Activated naive CD4-positive, alpha-beta T cell treated with anti-CD3 and anti-CD28 coated beads for 36 hours (primary cell): ENCODE data around the gene ITGA8. TPM values are rescaled to one million over a fixed set of nuclear protein-coding genes. Genes with fewer than 3 reads are reported as not detected.

Source experiments
- CTCF ChIA-PET: fragments of 350-600 bp; sonication (Branson Sonifier 250); formaldehyde crosslinking; loops from one replicate; lab custom pipeline; 2021; ENCODE audit warnings: antibody characterized with exemption; lab: Charles Lee
- DNase-seq: peaks from one replicate; pipeline ENCODE4 v3.0.0-alpha.2; 2020
- H3K27ac Mint-ChIP-seq: one replicate; pipeline ENCODE4 v1.8.0; 2021; ENCODE audit warnings: mild to moderate bottlenecking, mixed read lengths
- H3K27me3 Mint-ChIP-seq: one replicate; pipeline ENCODE4 v1.8.0; 2021; ENCODE audit warnings: low read depth, mixed read lengths
- H3K36me3 Mint-ChIP-seq: one replicate; pipeline ENCODE4 v1.8.0; 2021; ENCODE audit warnings: low read depth, mixed read lengths
- H3K4me1 Mint-ChIP-seq: one replicate; pipeline ENCODE4 v1.8.0; 2021; ENCODE audit warnings: low read depth, mixed read lengths
- H3K4me3 Mint-ChIP-seq: one replicate; pipeline ENCODE4 v1.8.0; 2021; ENCODE audit warnings: mild to moderate bottlenecking, moderate library complexity, mixed read lengths
- H3K9me3 Mint-ChIP-seq: one replicate; pipeline ENCODE4 v1.8.0; 2021; ENCODE audit warnings: mixed read lengths
- intact Hi-C: fragments of 100-400 bp; cut with micrococcal nuclease; formaldehyde crosslinking; loops from one replicate; pipeline ENCODE4 v1.15.1; 2023
- total RNA-seq, 2 experiments: library from RNA; stranded (reverse); gene quantifications; one replicate each; pipeline ENCODE4 v1.2.3, GENCODE V29; 2021

The ITGA8 gene
- total RNA-seq, 2 experiments from 2014 or later, result not detected

DNA sequence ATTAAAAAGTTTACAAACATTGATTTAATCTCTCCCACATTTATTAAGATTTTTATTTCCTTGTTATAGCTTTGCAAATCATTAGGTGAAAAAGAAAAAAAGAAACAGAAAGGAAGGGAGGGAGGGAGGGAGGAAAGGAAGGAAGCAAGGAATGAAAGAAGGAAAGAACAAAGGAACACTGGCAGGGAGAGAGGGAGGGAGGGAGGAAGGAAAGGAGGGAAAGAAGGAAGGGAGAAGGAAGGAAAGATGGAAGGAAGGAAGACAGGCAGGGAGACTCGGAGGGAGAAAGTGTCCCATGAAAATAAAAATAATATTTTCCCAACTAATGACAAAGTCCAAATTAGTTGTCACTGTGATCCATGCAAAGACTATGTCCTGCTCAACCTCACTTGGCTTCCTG is 6.3 kb upstream of the ITGA8 start:
- intact Hi-C loops, result no loop called here
- Mint-ChIP-seq H3K36me3 (no peaks in the 10 kb centered on the region), H3K4me1 (no peaks in the 10 kb centered on the region), H3K27me3 (peaks cover 24% of the 10 kb centered on the region), H3K4me3 (no peak overlapping the region), H3K27ac (no peak overlapping the region), H3K9me3 (peaks cover 8% of the 10 kb centered on the region)
- DNase-seq, result no peak
- CTCF ChIA-PET, result interaction anchor here (0.7 to 1.0 kb wide), 2 partner anchors 8 to 138 kb away, joined by 3 read pairs; no protein-coding TSS in a partner anchor

DNA sequence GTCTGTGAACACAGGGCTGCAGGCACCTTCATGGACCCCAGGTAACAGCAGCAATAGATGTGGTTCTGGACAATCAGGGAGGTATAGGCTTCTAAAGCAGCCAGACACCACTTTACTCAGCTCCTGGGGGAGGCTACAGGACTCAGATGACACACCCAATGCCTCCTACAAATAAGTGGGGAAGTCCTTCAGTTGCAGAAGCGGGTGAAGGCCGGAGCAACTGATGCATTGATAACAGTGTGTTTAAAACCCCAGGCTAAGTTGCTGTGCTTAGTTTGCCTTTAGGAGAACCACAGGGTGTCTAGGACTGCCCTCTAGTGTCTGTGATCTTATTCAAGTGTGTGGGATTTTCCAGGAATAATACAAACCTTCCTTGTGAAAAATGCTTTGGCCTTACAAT is 5.9 kb upstream of the ITGA8 start:
- Mint-ChIP-seq H3K27ac (no peak overlapping the region), H3K27me3 (peaks cover 25% of the 10 kb centered on the region), H3K4me3 (no peak overlapping the region), H3K9me3 (peaks cover 5% of the 10 kb centered on the region), H3K4me1 (no peaks in the 10 kb centered on the region), H3K36me3 (no peaks in the 10 kb centered on the region)
- intact Hi-C loops, result loop anchor here (1.0 kb wide), 1 partner anchor 291 kb away; no protein-coding TSS in a partner anchor
- DNase-seq, result peak; percentile 8
- CTCF ChIA-PET, result interaction anchor here (0.7 to 1.0 kb wide), 2 partner anchors 9 to 138 kb away, joined by 3 read pairs; no protein-coding TSS in a partner anchor

DNA sequence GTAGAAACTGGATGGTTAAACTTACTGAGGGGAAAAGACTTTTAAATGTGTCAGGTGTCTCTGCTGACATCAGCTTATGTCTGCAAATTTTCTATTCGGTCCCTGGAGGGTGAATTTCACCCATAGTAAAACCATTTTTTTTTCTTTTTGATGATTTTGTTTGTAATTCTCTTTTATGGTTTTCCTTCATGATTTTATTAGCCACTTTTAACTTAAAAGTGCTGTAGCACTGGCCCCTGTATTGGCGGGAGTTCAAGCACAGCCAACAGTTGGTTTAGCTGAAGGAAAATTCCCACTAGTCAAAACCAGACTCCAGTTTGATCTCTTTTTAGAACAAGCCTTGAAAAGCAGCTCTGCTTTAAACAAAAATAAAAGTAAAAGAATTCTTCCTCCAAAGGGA is 5.0 kb upstream of the ITGA8 start:
- CTCF ChIA-PET, result no interaction called here
- H3K4me3 Mint-ChIP-seq, result no peak overlapping the region
- no peak for DNase-seq
- intact Hi-C loops, result loop anchor here (1.0 kb wide), 1 partner anchor 290 kb away; no protein-coding TSS in a partner anchor
- H3K27me3 Mint-ChIP-seq, result peaks cover 30% of the 10 kb centered on the region
- H3K36me3 Mint-ChIP-seq, result no peaks in the 10 kb centered on the region
- no peak overlapping the region for H3K27ac Mint-ChIP-seq
- H3K9me3 Mint-ChIP-seq, result peaks cover 5% of the 10 kb centered on the region
- no peaks in the 10 kb centered on the region for H3K4me1 Mint-ChIP-seq

DNA sequence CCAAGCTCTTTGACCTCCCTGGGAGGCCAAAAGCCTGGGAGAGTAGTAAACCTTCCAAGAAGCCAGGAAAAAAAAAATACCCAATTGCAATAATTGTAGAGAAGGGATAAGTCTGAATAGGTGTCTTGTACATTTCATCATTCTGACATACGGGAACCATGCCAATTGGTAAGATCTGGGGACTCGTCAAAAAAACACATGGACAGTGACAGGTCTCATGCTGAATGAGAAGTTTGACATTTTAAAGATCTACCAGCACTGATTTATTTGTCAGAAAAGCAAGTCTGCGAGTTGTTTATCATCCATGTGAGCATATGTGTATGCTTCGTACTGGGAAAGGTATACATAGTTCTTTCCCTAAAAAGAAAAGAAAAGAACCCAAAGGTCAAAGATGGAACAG is 4.1 kb upstream of the ITGA8 start:
- Mint-ChIP-seq H3K27ac (no peak overlapping the region), H3K4me1 (peaks cover 4% of the 10 kb centered on the region), H3K36me3 (no peaks in the 10 kb centered on the region), H3K9me3 (peaks cover 5% of the 10 kb centered on the region), H3K27me3 (peaks cover 35% of the 10 kb centered on the region), H3K4me3 (no peak overlapping the region)
- CTCF ChIA-PET, result no interaction called here
- DNase-seq, result no peak
- intact Hi-C loops, result no loop called here

DNA sequence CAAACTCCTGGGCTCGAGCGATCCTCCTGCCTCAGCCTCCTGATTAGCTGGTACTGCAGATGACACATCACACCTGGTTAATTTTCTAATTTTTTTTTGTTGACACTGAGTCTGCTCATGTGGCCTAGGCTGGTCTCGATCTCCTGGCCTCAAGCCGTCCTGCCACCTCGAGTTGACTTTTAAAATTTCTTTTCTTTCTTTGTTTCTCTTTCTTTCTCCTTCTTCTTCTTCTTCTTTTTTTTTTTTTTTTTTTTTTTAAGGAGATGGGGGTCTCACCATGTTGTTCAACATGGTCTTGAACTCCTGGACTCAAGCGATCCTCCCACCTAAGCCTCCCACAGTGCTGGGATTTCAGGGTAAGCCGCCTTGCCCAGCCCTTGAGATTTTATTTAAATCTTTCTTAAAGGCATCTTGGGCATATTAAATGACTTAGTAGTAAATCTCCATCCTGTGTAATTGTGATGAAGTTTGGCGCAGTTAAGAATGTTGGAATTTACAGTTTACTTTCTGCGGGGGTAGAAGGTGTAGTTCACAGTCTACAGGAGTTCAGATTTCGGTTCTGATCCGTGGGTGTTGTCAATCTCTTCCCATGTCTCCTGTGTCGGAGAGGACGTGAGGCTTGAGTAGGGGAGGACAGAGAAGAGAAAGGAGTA is 1.0 kb upstream of the ITGA8 start:
- H3K4me3 Mint-ChIP-seq, result no peak overlapping the region
- H3K27ac Mint-ChIP-seq, result no peak overlapping the region
- no peaks in the 10 kb centered on the region for H3K36me3 Mint-ChIP-seq
- no peak for DNase-seq
- CTCF ChIA-PET, result interaction anchor here (0.6 kb wide), 2 partner anchors 57 to 557 kb away, joined by 3 to 4 read pairs; no protein-coding TSS in a partner anchor
- intact Hi-C loops, result no loop called here
- no peaks in the 10 kb centered on the region for H3K9me3 Mint-ChIP-seq
- H3K27me3 Mint-ChIP-seq, result peaks cover 43% of the 10 kb centered on the region
- peaks cover 5% of the 10 kb centered on the region for H3K4me1 Mint-ChIP-seq

DNA sequence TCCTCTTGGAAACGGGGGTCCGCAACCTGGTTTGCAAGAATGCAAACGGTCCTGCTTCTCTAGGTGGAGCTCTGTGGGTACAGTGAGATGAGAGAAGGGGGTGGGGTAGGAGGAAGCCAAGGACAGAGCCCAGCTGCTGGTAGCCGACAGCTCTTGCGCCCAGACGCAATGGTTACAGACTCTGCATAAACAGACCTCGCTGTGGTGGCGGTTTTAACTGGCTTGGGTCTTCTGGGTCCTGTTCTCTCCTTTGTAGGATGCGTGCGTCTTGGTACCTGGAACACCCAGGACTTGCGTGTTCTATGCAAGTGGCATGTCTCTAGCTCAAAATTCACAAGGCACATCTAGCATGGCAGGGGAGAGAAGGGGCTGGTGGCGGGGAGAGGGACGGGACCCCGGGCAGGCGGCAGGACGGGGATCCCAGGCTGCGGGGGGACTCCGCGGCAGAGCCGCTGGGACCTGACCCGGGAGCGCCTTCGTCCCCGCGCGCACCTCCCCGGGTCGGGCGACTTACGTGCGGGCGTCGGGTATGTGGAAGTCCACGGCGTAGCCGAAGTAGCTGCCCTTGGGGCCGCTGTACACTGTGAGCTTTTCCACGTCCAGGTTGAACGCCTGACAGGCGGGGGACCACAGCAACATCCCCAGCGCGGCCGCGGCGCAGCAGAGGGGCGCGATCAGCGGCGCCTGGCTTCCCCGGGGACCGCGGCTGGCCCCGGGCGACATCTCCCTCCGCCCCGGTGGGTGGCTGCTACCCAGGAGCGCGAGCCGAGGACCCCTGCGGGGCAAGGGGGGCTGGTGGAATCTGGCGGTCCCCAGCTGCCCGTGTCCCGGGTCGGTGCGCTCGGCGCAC is 448 bp downstream of the ITGA8 start:
- no peak overlapping the region for H3K4me3 Mint-ChIP-seq
- intact Hi-C loops, result loop anchor here (5.0 kb wide), 1 partner anchor 132 kb away; no protein-coding TSS in a partner anchor
- no peaks in the 10 kb centered on the region for H3K9me3 Mint-ChIP-seq
- H3K36me3 Mint-ChIP-seq, result no peaks in the 10 kb centered on the region
- DNase-seq, result no peak
- peaks cover 44% of the 10 kb centered on the region for H3K27me3 Mint-ChIP-seq
- no peak overlapping the region for H3K27ac Mint-ChIP-seq
- H3K4me1 Mint-ChIP-seq, result peaks cover 5% of the 10 kb centered on the region
- CTCF ChIA-PET, result interaction anchor here (0.5 to 0.7 kb wide), 2 partner anchors 132 to 291 kb away, joined by 3 read pairs; no protein-coding TSS in a partner anchor

DNA sequence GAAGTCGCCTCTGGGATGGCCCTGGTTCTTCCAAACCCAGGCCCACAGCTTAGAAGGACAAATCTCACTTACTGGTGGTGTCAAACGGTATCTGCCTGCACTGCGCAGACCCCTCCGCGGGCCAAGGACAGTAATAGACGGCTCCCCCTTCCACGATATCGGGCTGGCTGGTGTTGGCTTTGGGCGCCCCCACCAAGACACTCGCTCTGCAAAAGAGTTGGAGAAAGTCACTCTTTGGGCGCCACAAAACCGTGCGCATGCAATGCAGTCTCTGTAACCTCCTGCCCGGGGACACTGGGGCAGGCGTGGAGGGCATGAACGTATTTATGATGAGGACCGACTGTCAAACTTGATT is 1.1 kb downstream of the ITGA8 start:
- no peaks in the 10 kb centered on the region for H3K9me3 Mint-ChIP-seq
- H3K4me1 Mint-ChIP-seq, result peaks cover 5% of the 10 kb centered on the region
- DNase-seq, result no peak
- no peak overlapping the region for H3K4me3 Mint-ChIP-seq
- H3K36me3 Mint-ChIP-seq, result no peaks in the 10 kb centered on the region
- H3K27ac Mint-ChIP-seq, result no peak overlapping the region
- intact Hi-C loops, result loop anchor here (5.0 kb wide), 1 partner anchor 131 kb away; no protein-coding TSS in a partner anchor
- CTCF ChIA-PET, result interaction anchor here (0.5 kb wide), 1 partner anchor 132 kb away, joined by 3 read pairs; no protein-coding TSS in a partner anchor
- H3K27me3 Mint-ChIP-seq, result peaks cover 47% of the 10 kb centered on the region

DNA sequence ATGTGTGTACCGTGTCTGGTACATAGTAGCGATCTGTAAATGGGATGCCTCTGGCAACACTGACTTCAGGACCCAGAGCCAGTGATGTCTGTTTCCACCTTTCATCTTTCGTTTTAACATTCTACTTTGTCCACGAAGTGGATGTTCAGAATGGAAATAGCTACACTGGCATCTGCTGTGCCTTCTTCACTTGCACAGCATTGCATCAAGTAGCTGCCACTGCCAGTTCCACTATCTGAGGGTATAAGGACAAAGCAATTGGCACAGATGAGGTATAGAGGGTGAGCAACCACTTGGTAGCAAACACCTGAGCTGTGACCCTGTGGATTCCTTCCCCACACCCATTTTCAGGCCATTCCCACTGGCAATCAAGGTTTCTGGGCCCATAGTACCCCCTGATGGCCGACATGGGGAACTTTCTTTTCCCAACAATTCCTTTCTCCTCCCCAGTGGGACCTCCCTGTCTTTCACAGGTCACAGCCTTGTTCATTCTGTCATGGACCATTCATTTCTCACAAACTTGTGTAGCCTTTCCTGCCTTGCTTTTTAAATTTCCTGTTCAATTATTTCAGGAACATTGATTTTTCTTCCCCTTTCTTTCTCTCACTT is 4.0 kb downstream of the ITGA8 start:
- CTCF ChIA-PET, result interaction anchor here (0.7 kb wide), 1 partner anchor 42 kb away, joined by 3 read pairs; no protein-coding TSS in a partner anchor
- intact Hi-C loops, result loop anchor here (5.0 kb wide), 1 partner anchor 128 kb away; no protein-coding TSS in a partner anchor
- Mint-ChIP-seq H3K36me3 (no peaks in the 10 kb centered on the region), H3K9me3 (no peaks in the 10 kb centered on the region), H3K27me3 (peaks cover 38% of the 10 kb centered on the region), H3K27ac (no peak overlapping the region), H3K4me1 (peaks cover 5% of the 10 kb centered on the region), H3K4me3 (no peak overlapping the region)
- DNase-seq, result no peak

DNA sequence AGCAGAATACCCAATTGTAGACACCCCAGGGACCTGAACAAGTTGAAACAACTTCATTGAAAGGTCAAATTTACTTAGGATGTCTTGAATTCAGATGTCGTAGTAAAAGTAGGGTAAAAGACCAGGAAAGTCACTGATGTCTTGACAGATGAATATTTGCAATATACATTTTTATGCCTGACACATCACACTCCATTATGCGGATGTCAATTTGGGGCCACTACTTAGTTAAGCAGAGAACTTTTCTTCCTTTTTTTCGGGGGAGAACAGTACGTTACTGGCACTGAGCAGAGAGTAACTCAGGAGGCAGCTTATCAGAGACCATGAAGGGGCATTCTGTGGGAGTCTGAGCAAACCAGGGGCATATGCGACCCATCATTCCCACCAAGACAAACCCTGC is 4.9 kb downstream of the ITGA8 start:
- no peaks in the 10 kb centered on the region for H3K36me3 Mint-ChIP-seq
- H3K27me3 Mint-ChIP-seq, result peaks cover 36% of the 10 kb centered on the region
- H3K9me3 Mint-ChIP-seq, result no peaks in the 10 kb centered on the region
- no peak for DNase-seq
- H3K4me3 Mint-ChIP-seq, result no peak overlapping the region
- H3K27ac Mint-ChIP-seq, result no peak overlapping the region
- peaks cover 5% of the 10 kb centered on the region for H3K4me1 Mint-ChIP-seq
- CTCF ChIA-PET, result no interaction called here
- intact Hi-C loops, result loop anchor here (5.0 kb wide), 1 partner anchor 128 kb away; no protein-coding TSS in a partner anchor

DNA sequence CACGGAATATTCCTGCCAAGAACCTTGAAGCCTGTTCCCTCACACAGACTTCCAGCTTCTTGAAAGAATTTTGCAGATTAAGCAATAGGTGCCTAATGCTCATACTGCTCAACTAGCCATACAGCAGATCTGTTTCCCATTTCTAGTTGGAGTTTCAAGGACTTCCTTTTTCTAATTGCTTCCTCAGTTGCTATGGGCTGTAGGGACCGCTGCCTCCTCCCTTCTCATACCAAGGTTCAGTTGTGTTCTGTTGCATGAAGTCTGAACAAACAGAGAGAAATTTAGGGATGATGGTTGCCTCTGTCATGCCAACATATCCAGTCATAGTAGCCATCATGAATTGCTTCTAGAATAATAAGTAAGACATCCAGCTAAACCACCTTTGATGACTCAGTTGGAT is 6.8 kb downstream of the ITGA8 start:
- intact Hi-C loops, result no loop called here
- Mint-ChIP-seq H3K27ac (no peak overlapping the region), H3K27me3 (peaks cover 27% of the 10 kb centered on the region), H3K36me3 (no peaks in the 10 kb centered on the region), H3K4me3 (no peak overlapping the region), H3K4me1 (no peaks in the 10 kb centered on the region), H3K9me3 (no peaks in the 10 kb centered on the region)
- DNase-seq, result no peak
- CTCF ChIA-PET, result interaction anchor here (0.7 kb wide), 1 partner anchor 1563 kb away, joined by 3 read pairs; no protein-coding TSS in a partner anchor

DNA sequence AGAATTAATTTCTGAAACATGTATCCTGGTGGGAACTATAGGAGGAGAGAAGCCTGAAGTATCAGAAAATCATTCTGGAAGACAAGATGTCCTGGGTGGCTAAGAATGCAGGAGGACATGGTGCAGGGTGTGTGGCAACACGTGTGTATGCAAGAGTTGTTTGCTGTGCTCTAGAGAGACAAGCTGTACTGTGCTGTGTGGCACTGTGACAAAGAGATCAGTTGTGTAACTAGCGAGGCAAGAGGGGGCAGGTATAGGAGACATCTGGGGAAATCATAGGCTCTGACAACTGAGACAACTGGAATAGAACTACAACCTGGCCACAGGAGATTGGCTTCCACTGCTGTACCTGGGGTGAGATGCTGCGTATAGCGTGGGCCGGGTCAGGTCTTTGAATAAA is 9.3 kb downstream of the ITGA8 start:
- DNase-seq, result no peak
- Mint-ChIP-seq H3K27me3 (peaks cover 22% of the 10 kb centered on the region), H3K9me3 (no peaks in the 10 kb centered on the region), H3K36me3 (no peaks in the 10 kb centered on the region), H3K4me3 (no peak overlapping the region), H3K4me1 (no peaks in the 10 kb centered on the region), H3K27ac (no peak overlapping the region)
- CTCF ChIA-PET, result no interaction called here
- intact Hi-C loops, result no loop called here

DNA sequence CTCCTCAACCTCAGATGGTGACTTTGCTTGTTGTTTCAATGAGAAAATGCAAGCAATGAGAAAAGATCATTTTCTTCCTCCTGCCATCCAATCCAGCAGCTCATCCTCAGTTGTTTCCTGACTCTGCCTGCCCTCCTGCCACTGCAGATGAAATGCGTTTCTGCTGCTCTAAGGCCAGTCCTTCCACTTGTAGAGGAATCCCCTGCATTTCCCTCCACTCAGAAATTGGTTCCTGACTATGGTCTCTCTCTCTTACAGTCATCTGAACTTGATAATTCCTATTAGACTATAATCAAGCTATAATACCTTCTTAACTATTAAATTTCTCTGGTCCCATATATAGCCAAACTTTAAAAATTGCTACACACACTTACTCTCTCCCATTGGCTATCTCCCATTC is 14.4 kb downstream of the ITGA8 start:
- Mint-ChIP-seq H3K4me1 (no peaks in the 10 kb centered on the region), H3K9me3 (no peaks in the 10 kb centered on the region), H3K4me3 (no peak overlapping the region), H3K36me3 (no peaks in the 10 kb centered on the region), H3K27ac (no peak overlapping the region), H3K27me3 (peaks cover 3% of the 10 kb centered on the region)
- intact Hi-C loops, result no loop called here
- no peak for DNase-seq
- CTCF ChIA-PET, result no interaction called here
